HepG2 (cell line): ENCODE measurements around the gene NAA38. TPM values are rescaled to one million over a fixed set of nuclear protein-coding genes. Genes with fewer than 3 reads are reported as not detected.

Experiments used
- AGO2 ChIP-seq: fragments of 200-400 bp; formaldehyde crosslinking; optimal IDR thresholded peaks from 2 replicates; pipeline ENCODE3; 2017; ENCODE audit warnings: mild to moderate bottlenecking, low read depth, low read length, moderate library complexity
- CBFB ChIP-seq: sonication (generic); formaldehyde crosslinking; IDR thresholded peaks from 2 replicates; pipeline ENCODE4 v1.4.0; 2020; ENCODE audit warnings: missing genetic modification reagents
- ELF3 ChIP-seq: IDR thresholded peaks from 2 replicates; pipeline ENCODE4 v1.6.1; 2016; ENCODE audit warnings: missing genetic modification reagents, missing compliant biosample characterization
- FOXM1 ChIP-seq: sonication (generic); formaldehyde crosslinking; IDR thresholded peaks from 2 replicates; pipeline ENCODE4 v1.5.0; 2020; ENCODE audit warnings: missing genetic modification reagents
- MAFK ChIP-seq, 2 experiments: IDR thresholded peaks in 1 of 2; conservative IDR thresholded peaks in 1 of 2; 2 replicates each; pipeline ENCODE4 v1.6.1; 2011; ENCODE audit warnings: improper control_type of control experiment in 2 of 2, low read length in 2 of 2
- MAZ ChIP-seq, 2 experiments: sonication (generic) in 1 of 2; formaldehyde crosslinking in 1 of 2; IDR thresholded peaks; 2 replicates each; pipeline versions ENCODE4 v1.5.0 to v1.6.1; 2012 to 2020; ENCODE audit warnings: low read depth in 2 of 2, mild to moderate bottlenecking in 2 of 2, borderline replicate concordance in 1 of 2, improper control_type of control experiment in 1 of 2, low read length in 1 of 2, missing genetic modification reagents in 1 of 2, moderate library complexity in 1 of 2
- MIXL1 ChIP-seq: IDR thresholded peaks from 2 replicates; pipeline ENCODE4 v1.6.1; 2016
- NCOA2 ChIP-seq: sonication (generic); formaldehyde crosslinking; IDR thresholded peaks from 2 replicates; pipeline ENCODE4 v1.8.0; 2022; ENCODE audit warnings: inconsistent platforms
- NFATC3 ChIP-seq: sonication (generic); formaldehyde crosslinking; IDR thresholded peaks from 2 replicates; pipeline ENCODE4 v1.5.1; 2020; ENCODE audit warnings: mild to moderate bottlenecking, missing genetic modification reagents
- NR2F1 ChIP-seq, 2 experiments: fragments of 450-650 bp in 1 of 2; formaldehyde crosslinking in 1 of 2; IDR thresholded peaks; 2 replicates each; pipeline versions ENCODE4 v1.5.0 to v1.6.1; 2016 to 2020; ENCODE audit warnings: mild to moderate bottlenecking in 1 of 2, missing compliant biosample characterization in 1 of 2, missing genetic modification reagents in 1 of 2, moderate library complexity in 1 of 2
- SP5 ChIP-seq: IDR thresholded peaks from 2 replicates; pipeline ENCODE4 v1.6.1; 2016; ENCODE audit warnings: low read depth, borderline replicate concordance
- ZFAT ChIP-seq: sonication (generic); formaldehyde crosslinking; conservative IDR thresholded peaks from 2 replicates; pipeline ENCODE4 v1.8.1; 2023; ENCODE audit warnings: missing genetic modification reagents, inconsistent platforms
- ZFP36 ChIP-seq: fragments of 150-350 bp; IDR thresholded peaks from 2 replicates; pipeline ENCODE4 v1.6.1; 2018; ENCODE audit warnings: borderline replicate concordance, low read length, low read depth; ENCODE audit not compliant: partially characterized antibody
- ZMYM2 ChIP-seq: sonication (generic); formaldehyde crosslinking; IDR thresholded peaks from 2 replicates; pipeline ENCODE4 v1.8.0; 2022; ENCODE audit warnings: mild to moderate bottlenecking, missing genetic modification reagents
- ZNF451 ChIP-seq: sonication (generic); formaldehyde crosslinking; IDR thresholded peaks from 2 replicates; pipeline ENCODE4 v1.5.0; 2020; ENCODE audit warnings: mild to moderate bottlenecking, missing genetic modification reagents
- polyA plus RNA-seq, 8 experiments: library from polyadenylated mRNA; depleted of rRNA in 3 of 8; stranded (reverse) in 7 of 8; unstranded in 1 of 8; fragments of >200 nt; fragmentation: Illumina TruSeq in 4 of 8; extraction: Trizol in 4 of 8; gene quantifications; 2 replicates each; pipeline versions ENCODE4 v1.2.1 to v1.2.3, GENCODE V29; 2011 to 2016; ENCODE audit warnings: low read depth in 4 of 8, missing spikeins in 1 of 8, mixed read lengths in 1 of 8; ENCODE audit not compliant: insufficient read depth in 1 of 8
- total RNA-seq, 5 experiments: library from RNA; depleted of rRNA; stranded (reverse); fragments of >200 nt; fragmentation: Illumina TruSeq; extraction: Trizol; gene quantifications; 2 replicates each; pipeline ENCODE4 v1.2.3, GENCODE V29; 2016; ENCODE audit warnings: low read depth in 1 of 5
- TF ChIP-seq, protein P1 (sequence below): sonication (generic); formaldehyde crosslinking; IDR thresholded peaks from 2 replicates; pipeline ENCODE4 v1.5.1; 2020; ENCODE audit warnings: missing genetic modification reagents, mild to moderate bottlenecking, borderline replicate concordance
- TF ChIP-seq, protein P2 (sequence below): sonication (generic); formaldehyde crosslinking; IDR thresholded peaks from 2 replicates; pipeline ENCODE4 v1.8.0; 2022; ENCODE audit warnings: missing genetic modification reagents, mild to moderate bottlenecking, inconsistent platforms, borderline replicate concordance
- TF ChIP-seq, protein P3 (sequence below): sonication (generic); formaldehyde crosslinking; IDR thresholded peaks from 2 replicates; pipeline ENCODE4 v1.5.0; 2020; ENCODE audit warnings: missing genetic modification reagents
- TF ChIP-seq, protein P4 (sequence below): sonication (generic); formaldehyde crosslinking; conservative IDR thresholded peaks from 2 replicates; pipeline ENCODE4 v1.4.0; 2020; ENCODE audit warnings: mild to moderate bottlenecking, missing genetic modification reagents, moderate library complexity

NAA38 gene
- total and polyA plus RNA-seq, 2 of the 13 experiments (the other 11 are each of a cell fraction or from before 2014, with no cell fraction given): 46.9 to 91.6 TPM

DNA sequence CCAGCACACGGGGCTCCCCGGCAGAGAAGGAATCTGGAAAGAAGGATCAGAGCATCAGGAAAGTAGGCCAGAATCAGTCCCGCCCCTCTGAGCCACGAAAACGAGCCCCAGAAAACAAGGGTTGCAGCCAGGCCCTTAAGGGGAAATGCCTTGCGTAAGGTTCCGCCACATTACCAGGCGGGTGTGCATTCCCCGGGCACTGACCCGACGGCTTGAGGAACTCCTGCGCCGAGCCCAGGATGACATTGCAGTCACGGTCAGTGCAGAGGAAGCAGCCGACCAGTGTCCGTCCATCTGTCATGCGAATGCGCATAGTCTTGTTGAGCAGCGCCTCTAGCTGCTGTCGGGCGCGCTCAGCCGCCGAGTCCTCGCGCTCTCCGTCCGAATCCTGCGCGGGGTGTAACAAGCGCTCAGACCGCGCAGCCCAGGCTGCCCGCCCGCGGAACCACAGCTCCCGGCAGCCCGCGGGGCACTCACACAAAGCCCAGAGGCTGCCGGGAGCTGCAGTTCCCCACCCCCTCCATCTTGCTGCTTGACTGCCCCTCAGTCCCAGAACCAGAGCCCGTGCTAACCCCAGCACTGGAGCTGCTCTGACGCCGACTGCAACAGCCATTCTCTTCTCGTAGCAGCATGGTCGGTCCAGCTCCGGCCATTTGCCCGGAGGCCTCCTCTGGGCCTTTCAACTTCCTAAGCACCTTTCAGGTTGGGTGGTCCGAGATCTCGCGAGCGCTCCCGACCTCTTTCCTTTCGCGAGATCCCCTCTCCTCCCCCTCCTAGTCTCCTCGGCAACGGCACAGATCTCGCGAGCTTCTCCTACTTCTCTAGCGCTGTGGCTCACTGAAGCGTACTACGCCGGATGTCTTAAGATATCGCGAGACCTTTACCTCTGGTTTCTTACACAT lies at the start of gene NAA38 (continued):
- TF ChIP-seq MAZ (IDR thresholded peaks at IDR 0.05; ENCODE audit: borderline replicate concordance, low read depth, low read length) (no peak), MAZ (CRISPR knock-in tag; IDR thresholded peaks at IDR 0.05; ENCODE audit: low read depth) (peak; percentile 49), CBFB (CRISPR knock-in tag) (peak; percentile 39; the same call in 1 of the 2 replicates), MAFK (conservative IDR thresholded peaks at IDR 0.05 in 1 of 2, IDR thresholded peaks at IDR 0.05 in 1 of 2; ENCODE audit: low read length in 2 of 2) (no peak), AGO2 (peak; percentile 88), ELF3 (CRISPR knock-in tag) (peak; percentile 68), ZNF451 (CRISPR knock-in tag) (no peak), ZMYM2 (CRISPR knock-in tag) (0 out of 2 replicates have a peak, but pooled peaks have one; percentile 19), NCOA2 (CRISPR knock-in tag) (peak; percentile 45; the same call in 1 of the 2 replicates), NR2F1 (CRISPR knock-in tag; IDR thresholded peaks at IDR 0.05) (no peak), ZFAT (no peak), MIXL1 (CRISPR knock-in tag) (0 out of 2 replicates have a peak, but pooled peaks have one; percentile 10), NFATC3 (CRISPR knock-in tag) (no peak), SP5 (CRISPR knock-in tag) (no peak), ZFP36 (no peak), FOXM1 (CRISPR knock-in tag) (no peak)
- TF ChIP-seq, protein P1, sequence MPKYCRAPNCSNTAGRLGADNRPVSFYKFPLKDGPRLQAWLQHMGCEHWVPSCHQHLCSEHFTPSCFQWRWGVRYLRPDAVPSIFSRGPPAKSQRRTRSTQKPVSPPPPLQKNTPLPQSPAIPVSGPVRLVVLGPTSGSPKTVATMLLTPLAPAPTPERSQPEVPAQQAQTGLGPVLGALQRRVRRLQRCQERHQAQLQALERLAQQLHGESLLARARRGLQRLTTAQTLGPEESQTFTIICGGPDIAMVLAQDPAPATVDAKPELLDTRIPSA (CRISPR knock-in tag): no peak
- TF ChIP-seq, protein P2, sequence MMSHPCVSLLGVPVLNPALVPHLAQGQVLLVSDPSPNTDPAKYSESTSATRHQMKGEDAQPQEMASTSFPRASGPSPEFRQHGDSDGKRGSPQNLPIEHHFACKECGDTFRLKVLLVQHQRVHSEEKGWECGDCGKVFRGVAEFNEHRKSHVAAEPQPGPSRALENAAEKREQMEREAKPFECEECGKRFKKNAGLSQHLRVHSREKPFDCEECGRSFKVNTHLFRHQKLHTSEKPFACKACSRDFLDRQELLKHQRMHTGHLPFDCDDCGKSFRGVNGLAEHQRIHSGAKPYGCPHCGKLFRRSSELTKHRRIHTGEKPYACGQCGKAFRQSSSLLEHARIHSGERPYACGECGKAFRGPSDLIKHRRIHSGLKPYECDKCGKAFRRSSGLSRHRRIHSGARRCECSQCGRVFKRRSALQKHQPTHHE (CRISPR knock-in tag): no peak
- TF ChIP-seq, protein P3, sequence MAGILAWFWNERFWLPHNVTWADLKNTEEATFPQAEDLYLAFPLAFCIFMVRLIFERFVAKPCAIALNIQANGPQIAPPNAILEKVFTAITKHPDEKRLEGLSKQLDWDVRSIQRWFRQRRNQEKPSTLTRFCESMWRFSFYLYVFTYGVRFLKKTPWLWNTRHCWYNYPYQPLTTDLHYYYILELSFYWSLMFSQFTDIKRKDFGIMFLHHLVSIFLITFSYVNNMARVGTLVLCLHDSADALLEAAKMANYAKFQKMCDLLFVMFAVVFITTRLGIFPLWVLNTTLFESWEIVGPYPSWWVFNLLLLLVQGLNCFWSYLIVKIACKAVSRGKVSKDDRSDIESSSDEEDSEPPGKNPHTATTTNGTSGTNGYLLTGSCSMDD (CRISPR knock-in tag): 0 out of 2 replicates have a peak, but pooled peaks have one; percentile 64
- TF ChIP-seq, protein P4, sequence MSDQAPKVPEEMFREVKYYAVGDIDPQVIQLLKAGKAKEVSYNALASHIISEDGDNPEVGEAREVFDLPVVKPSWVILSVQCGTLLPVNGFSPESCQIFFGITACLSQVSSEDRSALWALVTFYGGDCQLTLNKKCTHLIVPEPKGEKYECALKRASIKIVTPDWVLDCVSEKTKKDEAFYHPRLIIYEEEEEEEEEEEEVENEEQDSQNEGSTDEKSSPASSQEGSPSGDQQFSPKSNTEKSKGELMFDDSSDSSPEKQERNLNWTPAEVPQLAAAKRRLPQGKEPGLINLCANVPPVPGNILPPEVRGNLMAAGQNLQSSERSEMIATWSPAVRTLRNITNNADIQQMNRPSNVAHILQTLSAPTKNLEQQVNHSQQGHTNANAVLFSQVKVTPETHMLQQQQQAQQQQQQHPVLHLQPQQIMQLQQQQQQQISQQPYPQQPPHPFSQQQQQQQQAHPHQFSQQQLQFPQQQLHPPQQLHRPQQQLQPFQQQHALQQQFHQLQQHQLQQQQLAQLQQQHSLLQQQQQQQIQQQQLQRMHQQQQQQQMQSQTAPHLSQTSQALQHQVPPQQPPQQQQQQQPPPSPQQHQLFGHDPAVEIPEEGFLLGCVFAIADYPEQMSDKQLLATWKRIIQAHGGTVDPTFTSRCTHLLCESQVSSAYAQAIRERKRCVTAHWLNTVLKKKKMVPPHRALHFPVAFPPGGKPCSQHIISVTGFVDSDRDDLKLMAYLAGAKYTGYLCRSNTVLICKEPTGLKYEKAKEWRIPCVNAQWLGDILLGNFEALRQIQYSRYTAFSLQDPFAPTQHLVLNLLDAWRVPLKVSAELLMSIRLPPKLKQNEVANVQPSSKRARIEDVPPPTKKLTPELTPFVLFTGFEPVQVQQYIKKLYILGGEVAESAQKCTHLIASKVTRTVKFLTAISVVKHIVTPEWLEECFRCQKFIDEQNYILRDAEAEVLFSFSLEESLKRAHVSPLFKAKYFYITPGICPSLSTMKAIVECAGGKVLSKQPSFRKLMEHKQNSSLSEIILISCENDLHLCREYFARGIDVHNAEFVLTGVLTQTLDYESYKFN (CRISPR knock-in tag): no peak
